ENCODE results near the gene SEMA3F.

DNA sequence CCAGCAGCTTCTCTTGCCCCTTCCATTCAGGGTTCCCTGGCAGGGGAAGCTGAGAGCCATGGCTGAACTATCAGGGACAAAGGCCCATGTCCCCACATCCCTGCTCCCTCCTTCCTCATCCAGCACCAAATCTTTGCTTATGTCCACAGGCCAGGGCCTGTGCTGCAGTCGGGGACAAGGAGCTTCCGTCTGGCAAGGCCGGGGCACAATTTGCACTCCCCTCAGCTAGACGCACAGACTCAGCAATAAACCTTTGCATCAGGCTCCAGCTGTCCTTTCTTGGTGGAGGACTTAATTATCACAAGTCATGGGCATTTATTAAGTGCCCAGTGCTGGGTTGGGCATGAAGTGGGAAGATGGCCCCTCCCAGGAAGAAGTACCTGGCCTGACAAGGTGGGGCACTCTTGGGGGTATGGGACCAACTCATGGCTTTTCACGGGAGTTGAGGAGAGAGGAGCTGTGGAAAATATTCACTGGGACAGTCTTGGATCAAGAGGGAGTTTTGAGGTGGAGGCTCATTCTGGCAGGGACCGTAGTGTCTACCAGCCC is 41.2 kb downstream of the SEMA3F start:
- TF ChIP-seq, protein P1, sequence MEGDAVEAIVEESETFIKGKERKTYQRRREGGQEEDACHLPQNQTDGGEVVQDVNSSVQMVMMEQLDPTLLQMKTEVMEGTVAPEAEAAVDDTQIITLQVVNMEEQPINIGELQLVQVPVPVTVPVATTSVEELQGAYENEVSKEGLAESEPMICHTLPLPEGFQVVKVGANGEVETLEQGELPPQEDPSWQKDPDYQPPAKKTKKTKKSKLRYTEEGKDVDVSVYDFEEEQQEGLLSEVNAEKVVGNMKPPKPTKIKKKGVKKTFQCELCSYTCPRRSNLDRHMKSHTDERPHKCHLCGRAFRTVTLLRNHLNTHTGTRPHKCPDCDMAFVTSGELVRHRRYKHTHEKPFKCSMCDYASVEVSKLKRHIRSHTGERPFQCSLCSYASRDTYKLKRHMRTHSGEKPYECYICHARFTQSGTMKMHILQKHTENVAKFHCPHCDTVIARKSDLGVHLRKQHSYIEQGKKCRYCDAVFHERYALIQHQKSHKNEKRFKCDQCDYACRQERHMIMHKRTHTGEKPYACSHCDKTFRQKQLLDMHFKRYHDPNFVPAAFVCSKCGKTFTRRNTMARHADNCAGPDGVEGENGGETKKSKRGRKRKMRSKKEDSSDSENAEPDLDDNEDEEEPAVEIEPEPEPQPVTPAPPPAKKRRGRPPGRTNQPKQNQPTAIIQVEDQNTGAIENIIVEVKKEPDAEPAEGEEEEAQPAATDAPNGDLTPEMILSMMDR (IDR thresholded peaks at IDR 0.05; ENCODE audit: poor library complexity) = no peak
- TF ChIP-seq EZH2 (IDR thresholded peaks at IDR 0.05; ENCODE audit: borderline replicate concordance) = no peak
